HepG2 (cell line): ENCODE measurements around the gene CAMSAP1.

Source experiments
- FOSL1 ChIP-seq: sonication (generic); formaldehyde crosslinking; IDR thresholded peaks from 2 replicates; pipeline ENCODE4 v1.9.0; 2021; ENCODE audit warnings: missing genetic modification reagents, borderline replicate concordance
- NR2F2 ChIP-seq: IDR thresholded peaks from 2 replicates; pipeline ENCODE4 v1.6.1; 2012; ENCODE audit warnings: low read depth, inconsistent platforms, borderline replicate concordance
- ZFP90 ChIP-seq: sonication (generic); formaldehyde crosslinking; IDR thresholded peaks from 2 replicates; pipeline ENCODE4 v1.8.0; 2022; ENCODE audit warnings: missing genetic modification reagents, mild to moderate bottlenecking, inconsistent platforms, borderline replicate concordance
- TF ChIP-seq, protein P1 (sequence below): sonication (generic); formaldehyde crosslinking; IDR thresholded peaks from 2 replicates; pipeline ENCODE4 v1.5.0; 2020; ENCODE audit warnings: missing genetic modification reagents

DNA sequence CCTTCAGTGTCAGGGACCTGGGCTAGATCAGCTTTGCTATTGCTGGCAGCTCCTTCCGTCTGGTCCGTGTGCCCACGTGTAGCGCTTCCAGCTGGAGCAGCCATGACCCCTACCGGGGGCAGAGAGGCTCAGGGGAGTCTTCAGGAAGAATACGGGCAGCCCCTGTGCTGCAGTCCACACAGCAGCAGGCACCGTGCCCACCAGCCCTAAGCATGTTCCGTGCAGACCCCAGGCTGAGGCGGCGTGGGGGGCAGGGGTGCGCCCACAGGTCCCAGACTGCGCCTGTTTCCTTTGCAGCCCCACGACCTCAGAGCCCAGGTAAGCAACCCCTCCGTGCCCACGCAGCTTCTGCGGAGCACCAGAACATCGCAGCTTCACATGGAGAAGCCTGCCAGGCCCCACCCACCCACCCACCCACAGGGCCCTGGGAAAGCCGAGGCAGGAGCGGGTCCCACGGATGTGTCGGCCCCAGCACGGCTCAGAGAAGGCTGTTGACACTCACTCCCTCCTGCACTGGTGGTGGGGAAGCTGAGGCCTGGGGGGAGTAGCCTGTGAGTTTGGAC, 122.3 kb downstream of the CAMSAP1 start:
- TF ChIP-seq ZFP90 (CRISPR knock-in tag) (no peak), NR2F2 (no peak), FOSL1 (CRISPR knock-in tag) (no peak)
- TF ChIP-seq, protein P1, sequence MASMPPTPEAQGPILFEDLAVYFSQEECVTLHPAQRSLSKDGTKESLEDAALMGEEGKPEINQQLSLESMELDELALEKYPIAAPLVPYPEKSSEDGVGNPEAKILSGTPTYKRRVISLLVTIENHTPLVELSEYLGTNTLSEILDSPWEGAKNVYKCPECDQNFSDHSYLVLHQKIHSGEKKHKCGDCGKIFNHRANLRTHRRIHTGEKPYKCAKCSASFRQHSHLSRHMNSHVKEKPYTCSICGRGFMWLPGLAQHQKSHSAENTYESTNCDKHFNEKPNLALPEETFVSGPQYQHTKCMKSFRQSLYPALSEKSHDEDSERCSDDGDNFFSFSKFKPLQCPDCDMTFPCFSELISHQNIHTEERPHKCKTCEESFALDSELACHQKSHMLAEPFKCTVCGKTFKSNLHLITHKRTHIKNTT (CRISPR knock-in tag): no peak
